GM21360 (cell line): ENCODE results near the gene AIG1.

Experiments used
- ATAC-seq: cut with Tn5 transposase; IDR thresholded peaks from one replicate; pipeline ENCODE4 v1.9.1; 2021; ENCODE audit warnings: mild to moderate bottlenecking, moderate library complexity; ENCODE audit not compliant: unreplicated experiment

The AIG1 gene

DNA sequence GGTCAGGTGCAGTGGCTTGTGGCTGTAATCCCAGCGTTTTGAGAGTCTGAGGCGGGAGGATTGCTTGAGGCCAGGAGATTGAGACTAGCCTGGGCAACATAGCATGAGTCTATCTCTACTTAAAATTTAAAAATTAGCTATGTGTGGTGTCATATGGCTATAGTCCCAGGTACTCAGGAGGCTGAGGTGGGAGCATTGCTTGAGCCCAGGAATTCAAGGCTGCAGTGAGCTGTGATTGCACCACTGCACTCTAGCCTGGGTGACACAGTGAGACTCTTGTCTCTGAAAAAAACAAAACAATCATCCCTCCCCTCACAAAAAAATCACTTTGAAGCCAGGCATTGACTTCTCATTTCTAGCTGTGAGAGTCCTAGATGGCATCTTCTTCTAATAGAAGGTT, 32.1 kb downstream of the AIG1 start:
- no peak for ATAC-seq

DNA sequence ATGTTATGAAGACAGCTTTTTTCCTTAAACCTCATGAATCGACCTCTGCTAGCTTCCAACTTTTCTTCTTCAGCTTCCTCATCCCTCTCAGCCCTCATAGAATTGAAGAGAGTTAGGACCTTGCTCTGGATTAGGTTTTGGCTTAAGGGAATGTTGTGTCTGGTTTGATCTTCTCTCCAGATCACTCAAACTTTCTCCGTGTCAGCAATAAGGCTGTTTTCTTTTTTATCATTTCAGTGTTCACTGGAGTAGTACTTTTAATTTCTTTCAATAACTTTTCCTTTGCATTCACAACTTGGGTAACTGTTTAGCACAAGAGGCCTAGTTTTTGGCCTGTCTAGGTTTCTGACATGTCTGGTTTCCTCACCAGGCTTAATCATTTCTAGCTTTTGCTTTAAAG, 32.6 kb downstream of the AIG1 start:
- ATAC-seq, result no peak

DNA sequence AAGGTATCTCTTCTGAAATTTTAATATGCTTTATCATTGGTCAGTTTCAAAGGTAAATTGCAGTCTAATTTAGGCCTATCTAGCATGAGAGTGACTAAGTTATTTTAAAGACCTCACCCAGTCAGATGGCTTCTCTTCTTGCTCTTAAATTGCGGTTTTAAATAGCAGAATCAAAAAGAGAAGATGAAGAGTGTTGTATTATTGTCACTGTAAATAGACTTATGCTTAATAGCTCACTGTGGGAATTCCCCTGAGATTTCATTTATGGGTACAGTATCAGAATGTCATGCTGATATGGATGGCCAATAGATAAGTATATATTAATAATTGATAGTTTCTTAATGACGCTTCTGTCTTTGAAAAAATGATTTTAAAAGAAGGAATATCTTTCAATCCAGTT, 35.7 kb downstream of the AIG1 start:
- no peak for ATAC-seq

DNA sequence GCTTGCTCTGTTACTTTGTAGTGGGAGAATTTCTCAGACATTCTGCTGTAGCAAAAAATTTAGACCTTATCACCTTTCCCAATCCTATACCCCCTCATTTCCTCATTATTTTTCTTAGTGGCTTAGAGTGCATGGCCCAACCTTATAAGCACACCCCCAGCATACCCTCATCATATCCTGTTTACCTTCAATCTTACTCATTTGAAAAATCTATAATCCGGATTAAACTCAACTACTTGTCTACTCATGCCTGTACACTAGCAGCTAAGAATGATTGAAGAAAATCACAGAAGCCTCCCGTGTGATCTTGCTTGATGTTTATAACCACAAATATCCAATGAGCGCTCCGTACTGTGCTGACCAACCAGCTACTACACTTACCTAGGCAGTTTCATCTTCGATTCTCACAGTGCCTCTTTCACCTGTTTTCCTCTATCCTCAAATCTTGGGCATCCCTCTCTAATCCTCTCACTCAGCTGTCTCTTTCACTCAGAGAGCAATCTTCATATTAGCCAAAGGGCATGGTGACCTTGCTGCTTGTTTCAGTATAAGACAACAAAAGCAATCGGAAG, 36.6 kb downstream of the AIG1 start:
- ATAC-seq, result no peak

DNA sequence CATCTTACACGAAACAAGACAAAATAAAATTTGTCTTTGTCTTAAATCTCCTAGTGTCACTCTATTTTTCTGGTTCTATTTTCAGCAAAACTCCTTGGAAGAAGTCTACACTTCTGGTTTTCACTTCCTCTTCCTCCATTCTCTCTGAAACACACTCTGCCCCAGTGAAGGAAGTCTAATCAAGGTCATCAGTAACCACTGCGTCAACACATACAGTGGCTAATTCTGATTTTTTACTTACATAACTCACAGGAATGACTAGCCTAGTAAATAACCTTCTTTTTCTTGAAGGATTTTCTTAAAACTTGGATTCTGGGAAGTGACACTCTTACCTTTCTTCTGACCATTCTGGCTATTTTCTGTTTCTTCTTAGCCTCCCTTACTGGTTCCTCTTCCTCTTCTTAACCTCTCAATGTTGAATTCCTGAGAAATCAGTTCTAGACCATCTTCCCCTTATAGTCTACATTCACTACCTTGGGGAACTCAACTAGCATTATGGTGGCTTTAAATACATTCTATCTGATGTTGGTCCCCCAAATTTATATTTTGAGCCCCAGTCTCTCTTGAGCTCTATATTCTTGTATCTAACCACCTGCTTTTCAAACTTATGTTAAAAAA, 37.5 kb downstream of the AIG1 start:
- peak; percentile 94 for ATAC-seq

DNA sequence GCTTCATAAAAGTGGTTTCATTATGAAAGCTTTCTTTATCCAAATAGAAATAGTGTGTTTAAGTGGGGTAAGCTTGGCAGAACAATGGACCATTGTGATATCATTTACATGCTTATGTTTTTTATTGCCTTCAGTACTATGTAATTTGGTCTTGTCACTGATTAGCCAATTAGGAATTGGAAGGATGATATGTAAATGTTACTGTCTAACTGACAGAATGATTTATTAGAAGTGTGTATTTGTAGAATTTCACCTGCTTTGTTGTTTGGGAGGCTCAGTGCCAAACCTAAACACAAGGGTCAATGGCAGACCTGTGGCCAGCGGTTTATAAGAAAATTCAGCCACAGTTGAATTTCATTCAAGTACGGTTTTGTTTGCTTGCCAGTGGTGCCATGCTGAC, 39.0 kb downstream of the AIG1 start:
- ATAC-seq, result no peak

DNA sequence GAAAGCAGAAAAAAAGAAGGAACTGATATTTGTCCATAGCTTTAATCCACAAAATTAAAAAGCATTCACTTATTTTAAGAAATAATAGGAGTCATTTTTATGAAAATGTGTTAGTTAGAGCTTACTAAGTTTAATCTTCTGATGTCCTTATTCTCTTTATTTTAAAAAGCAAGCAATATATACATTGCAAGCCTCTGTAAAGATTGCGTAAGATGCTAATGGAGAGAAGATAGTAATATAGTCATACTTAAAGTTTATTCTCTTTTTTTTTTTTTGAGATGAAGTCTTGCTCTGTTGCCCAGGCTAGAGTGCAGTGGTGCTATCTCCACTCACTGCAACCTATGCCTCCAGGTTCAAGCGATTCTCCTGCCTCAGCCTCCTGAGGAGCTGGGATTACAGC, 39.7 kb downstream of the AIG1 start:
- no peak for ATAC-seq

DNA sequence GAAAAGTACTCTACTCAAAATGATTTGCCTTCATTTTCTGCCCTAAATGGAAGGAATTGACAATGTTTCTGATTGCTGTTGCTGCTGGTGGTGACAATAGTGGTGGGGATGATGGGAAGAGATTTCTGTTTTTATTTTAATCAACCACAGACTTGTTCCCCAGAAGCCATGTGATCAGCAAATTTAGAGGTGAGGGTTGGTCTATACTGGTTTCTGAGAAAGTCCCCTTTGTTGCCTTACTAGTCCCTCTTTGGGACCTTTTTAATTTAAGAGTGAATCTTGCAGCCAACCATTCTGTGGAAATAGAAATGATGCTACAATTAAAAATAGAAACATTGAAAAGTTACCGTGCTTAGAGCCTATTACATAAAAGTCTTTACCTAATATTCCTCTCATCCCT, 43.2 kb downstream of the AIG1 start:
- no peak for ATAC-seq

DNA sequence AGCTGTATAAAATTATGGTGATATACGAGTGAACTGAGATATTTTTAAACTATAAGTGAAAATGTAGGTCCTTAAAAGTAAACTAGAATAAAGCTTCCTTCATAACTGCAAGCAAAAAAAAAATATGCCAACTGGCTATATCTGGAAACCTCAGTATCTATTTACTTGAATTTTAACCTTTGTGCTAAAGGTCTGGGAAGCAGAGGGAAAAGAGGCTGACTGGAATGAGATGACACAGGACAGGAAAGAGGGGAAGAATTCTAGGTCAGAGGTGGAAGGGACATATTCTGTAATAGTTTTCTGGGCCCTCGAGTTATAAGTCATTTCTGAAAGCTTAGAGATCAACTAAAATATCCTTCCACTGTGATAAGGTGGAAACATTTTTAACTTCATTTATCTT, 46.8 kb downstream of the AIG1 start:
- no peak for ATAC-seq

DNA sequence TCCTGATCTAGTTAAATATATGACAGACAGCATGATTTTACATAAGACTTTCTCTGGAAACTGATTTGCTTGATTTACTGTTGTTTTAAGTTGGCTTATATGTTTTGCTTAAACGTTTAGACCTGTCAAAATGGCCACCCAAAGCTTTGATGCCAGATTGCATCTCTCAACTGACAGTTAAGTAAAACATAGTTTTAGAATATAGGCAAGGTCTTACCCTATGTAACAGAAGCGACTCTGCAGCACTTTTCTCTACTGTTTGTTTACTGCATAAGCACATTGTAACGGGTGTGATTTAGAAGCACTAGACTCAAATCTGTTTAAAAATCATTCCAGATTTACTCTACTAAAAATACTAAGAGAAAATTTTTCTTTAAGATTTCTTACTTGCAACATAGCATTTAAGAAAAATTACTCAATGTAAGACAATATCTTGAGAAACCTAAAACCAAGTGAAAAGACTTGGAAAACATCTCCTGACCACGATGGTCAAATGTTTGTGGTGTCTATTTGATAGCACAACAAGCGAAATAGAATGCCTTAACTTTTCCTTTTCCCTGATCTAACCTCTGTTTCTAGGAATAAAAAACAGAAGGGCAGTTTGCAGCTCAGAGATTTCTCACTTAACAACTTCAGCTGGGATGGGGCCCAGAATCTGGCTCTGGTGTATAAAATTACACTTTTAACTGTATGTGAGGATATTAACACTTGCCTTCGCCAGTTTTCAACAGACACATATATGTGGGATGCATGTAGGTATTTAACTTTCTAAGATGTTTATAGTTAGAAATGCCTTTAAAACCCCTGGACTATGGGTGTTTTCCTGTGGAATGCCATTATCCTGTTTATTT, 47.4 kb downstream of the AIG1 start:
- no peak for ATAC-seq

DNA sequence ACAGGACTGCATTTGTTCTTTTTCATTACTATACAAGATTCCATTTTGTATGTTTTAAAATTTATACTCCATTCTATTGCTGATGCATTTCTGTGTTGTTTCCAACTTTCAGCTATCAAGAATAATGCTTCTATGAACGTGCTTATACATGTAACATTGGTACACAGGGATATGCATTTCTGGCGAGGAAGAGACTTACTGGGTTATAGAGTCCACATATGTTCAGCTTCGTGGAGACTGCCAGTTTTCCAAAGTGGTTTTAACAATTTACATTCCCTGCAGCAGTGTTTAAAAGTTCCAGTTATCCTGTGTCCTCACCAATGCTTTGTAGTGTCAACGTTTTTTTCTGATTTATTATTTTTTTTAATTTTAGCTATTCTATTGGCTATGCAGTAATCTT, 48.5 kb downstream of the AIG1 start:
- ATAC-seq, result no peak

DNA sequence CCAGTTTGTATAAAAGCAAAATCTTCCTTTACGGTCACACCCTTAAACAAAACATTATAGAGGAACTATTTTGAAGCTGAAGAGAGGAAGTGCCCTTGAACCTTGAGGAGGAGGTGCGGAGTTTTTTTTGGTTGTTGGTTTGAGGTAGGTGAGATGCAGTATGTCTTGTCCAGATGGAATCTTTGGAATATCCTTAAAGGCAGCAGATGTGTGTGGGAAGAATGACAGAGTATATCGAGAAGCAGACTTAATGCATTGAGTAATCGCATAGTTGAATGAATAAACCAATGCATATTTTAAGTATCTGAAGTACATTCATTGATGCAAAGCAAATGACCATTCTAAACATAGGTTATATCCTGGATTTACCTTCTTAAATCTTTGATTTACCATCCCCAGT, 49.9 kb downstream of the AIG1 start:
- ATAC-seq, result no peak

DNA sequence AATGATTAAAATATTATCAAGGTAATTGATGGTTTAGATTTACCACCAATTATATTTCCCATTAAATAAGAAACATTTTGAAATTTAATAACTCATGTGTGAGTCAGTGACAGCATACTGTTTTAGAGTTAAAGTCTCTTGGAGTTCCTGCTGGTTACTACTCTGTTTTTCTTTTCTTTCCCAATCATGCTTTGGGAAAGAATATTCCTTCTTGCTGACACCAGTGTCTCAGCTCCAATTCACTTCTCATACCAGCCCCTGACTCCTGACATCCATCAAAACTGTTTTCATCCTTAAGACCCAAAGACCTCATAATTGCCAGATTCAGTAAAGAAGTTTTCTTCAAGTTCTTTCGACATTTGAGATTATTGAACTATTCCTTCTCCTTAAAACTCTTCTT, 50.3 kb downstream of the AIG1 start:
- no peak for ATAC-seq

DNA sequence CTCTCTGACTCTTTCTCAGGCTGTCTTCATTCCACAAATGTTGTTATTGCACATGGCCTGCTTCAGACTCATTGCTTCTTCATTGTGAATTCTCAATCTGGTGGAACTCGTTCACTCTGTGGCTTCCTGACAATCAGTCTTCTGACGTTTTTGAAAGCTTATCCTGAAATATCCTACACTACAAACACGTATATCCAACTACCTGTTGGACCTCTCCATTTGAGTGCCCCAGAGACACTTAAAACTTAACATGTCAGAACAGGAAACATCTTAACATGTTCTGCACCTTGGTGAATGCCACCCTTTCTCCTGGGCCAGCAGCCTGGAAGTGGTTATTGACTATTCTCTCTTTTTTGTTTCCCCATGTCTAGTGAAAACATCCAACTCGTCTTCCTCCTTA, 50.8 kb downstream of the AIG1 start:
- ATAC-seq, result no peak

DNA sequence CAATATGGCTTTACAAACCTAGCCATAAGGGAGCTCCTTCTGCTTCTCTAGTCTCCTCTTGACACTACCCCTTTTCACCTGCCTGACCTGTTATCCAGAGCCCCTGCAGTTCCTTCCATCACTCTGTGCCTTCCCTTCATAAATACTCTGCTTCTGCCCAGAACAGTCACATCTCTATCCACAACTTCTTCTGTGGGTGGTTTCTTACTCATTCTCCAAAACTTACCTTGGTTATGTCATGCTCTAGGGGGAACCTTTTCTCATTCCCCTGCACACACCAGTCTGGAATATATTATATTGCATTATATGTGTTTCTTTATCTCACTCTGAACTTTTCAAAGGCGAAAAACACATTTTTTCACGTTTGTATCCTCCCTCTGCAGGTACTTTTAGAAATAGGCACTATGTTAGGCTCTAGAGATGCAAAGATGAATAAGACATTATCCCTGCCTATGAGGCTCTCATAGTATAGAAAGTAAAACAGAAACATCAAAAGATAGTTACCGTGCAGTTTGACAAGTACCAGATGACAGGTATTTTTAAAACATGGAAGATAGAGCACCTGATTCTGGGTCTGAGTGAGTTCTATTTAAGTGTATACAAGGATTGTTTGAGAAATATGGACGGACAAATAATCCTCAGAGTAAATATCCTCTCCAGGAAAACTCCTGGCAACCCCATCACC, 51.5 kb downstream of the AIG1 start:
- ATAC-seq, result peak; percentile 60

DNA sequence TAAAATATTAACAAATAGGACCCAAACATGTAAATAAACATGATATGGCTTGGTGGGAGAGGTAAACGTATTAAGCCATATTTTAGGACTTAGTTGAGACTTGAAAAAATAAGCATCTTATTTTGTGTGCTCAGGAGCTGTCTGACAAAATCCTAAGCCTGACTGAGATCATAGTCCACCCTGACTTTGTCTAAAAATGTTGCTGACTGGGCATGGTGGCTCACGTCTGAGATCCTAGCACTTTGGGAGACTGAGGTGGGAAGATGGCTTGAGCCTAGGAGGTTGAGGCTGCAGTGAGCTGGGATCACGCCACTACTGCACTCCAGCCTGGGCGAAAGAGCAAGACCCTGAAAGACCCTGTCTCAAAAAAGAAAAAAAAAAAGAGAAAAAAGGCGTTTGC, 52.1 kb downstream of the AIG1 start:
- no peak for ATAC-seq

DNA sequence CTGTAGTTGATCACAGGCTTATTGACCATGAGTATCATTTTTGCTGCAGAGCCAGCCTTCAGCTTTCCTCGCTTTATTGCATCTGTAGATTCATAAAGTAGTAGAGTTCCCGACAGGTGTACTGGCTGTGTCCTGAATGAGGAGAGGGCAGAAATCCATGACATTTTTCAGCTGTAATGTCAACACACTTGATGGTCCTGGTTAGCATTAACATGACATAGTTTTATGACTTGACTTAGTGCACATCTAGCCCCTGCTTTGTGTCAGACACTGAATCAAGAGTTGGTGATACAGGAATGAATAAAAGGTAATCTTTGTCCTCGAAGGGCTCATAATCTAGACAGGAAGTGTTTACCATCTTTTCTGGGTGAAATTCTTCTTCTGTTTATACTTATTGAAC, 55.0 kb downstream of the AIG1 start:
- no peak for ATAC-seq

DNA sequence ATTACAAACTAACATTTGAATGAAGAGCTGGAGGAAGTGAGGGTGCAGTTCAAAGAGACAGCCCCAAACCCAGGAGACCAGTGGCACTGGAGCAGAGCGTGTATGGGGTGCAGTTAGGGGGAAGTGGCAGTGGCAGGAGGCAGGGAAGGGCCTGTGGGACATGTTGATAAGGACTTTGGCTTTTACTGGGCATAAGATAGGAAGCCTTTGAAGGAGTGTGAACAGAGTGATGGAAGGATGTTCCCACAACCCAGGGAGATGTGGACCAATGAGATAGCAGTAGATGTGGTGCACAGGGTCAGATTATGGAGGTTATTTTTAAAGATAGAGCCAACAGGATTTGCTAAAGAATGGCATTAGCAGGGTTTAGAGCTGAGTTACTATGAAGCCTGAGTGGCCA, 56.4 kb downstream of the AIG1 start:
- ATAC-seq, result no peak

DNA sequence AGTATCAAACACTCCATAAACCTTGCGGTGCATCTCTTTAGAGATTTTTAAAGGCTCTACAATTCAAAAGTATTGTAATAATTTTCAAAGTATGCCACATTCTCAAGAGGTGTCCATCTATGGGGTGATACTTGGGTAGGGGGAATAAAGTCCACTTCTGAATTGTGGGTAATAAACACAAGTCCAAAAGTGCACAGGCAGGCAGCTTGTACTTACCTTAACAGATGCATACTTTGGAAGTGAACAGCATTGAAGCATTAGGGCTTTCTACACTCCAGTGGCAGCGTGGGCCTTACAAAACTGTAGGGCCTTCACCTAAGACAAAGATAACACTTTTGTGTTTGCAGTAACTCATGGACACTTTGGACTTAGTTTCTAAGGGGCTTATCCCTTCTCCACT, 58.6 kb downstream of the AIG1 start:
- ATAC-seq, result no peak

DNA sequence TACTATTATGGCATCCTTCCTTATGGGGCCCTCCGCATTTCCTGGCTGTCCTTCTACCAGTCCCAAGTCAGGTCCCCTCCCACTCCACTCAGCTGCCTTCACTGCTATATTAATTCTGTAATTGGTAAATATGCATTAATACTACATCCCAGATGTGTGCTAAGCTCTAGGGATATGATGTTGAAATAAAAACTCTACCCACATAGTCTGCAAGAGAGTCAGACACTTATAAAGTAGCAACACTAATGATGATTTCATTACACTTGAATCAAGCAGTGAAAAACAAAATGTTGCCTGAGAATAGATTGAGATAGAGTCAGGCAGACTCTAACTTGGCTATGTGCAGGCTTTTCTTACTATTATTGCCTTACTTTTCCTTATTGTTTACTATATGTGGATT, 62.4 kb downstream of the AIG1 start:
- no peak for ATAC-seq

DNA sequence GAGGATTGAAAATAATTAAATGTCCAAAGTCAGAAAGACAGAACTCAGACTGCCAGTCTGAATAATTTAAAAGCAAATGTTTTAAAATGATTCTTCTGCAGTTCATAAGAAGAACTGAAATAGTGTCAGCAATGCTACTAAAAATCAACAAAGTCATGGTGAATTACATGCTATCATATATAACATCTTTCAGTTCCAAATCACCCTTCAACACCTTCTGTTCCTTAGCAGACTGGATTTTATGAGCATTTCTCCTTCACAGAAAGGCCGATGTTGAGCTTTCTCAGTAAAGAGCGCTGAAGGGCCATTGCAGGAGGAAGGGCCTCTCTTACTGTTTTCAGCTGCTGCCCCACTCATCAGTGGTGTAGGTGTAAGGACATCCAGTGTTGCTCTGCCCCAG, 63.3 kb downstream of the AIG1 start:
- ATAC-seq, result no peak

DNA sequence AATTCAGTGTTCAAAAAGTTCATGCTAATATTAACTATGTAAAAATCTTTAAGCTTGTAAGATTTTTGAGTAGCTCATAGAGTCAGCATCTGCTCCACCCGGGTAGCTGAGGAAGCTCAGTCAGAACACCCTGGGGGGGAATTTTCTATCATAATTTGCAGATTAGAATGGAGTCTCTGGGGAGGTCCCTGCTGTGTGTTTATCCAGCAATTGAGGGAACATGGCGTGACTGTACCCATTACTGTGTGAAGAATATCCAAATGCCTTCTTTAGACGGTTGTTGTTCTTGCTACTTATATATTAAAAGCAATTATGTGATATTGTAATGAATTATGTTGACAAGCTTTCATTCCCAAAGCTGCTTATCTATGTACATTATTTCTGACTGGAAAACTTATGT, 64.8 kb downstream of the AIG1 start:
- no peak for ATAC-seq
